H4 (cell line): ENCODE measurements around the gene RBM33. TPM values are rescaled to one million over a fixed set of nuclear protein-coding genes. Genes with fewer than 3 reads are reported as not detected.
A peak's percentile ranks its signal among the peaks of the same experiment; 100 is the strongest.
"Not testable (repeated sequence)": the region's sequence is repeated elsewhere in the genome, so short reads cannot be mapped to it uniquely, and the experiment has no call there.

Source experiments
- DNase-seq: peaks from one replicate; pipeline ENCODE4 v3.0.0-alpha.2; 2015; ENCODE audit warnings: low spot score
- total RNA-seq: library from RNA; depleted of rRNA; stranded (reverse); fragments of >200 nt; shearing (Covaris generic); gene quantifications from 2 replicates; pipeline ENCODE4 v1.2.3, GENCODE V29; 2014; rRNA removed

The RBM33 gene, protein sequence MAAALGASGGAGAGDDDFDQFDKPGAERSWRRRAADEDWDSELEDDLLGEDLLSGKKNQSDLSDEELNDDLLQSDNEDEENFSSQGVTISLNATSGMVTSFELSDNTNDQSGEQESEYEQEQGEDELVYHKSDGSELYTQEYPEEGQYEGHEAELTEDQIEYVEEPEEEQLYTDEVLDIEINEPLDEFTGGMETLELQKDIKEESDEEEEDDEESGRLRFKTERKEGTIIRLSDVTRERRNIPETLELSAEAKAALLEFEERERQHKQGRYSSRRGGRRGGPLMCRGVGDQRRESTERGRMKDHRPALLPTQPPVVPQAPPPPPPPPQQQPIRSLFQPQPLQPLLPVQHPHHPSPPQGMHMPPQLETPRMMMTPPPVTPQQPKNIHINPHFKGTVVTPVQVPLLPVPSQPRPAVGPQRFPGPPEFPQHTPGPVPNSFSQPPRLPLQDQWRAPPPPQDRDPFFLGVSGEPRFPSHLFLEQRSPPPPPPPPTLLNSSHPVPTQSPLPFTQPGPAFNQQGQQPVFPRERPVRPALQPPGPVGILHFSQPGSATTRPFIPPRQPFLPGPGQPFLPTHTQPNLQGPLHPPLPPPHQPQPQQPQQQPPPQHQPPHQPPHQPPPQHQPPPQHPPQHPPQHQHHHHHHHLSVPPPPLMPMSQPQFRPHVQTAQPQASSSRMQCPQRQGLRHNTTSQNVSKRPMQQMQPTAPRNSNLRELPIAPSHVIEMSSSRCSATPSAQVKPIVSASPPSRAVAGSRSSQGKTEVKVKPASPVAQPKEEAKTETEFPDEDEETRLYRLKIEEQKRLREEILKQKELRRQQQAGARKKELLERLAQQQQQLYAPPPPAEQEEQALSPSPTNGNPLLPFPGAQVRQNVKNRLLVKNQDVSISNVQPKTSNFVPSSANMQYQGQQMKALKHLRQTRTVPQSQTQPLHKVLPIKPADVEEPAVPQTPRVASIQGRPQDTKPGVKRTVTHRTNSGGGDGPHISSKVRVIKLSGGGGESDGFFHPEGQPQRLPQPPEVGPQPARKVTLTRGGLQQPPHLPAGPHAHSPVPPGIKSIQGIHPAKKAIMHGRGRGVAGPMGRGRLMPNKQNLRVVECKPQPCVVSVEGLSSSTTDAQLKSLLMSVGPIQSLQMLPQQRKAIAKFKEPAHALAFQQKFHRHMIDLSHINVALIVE
- total RNA-seq = 6.8 and 10.6 TPM in 2 replicates

DNA sequence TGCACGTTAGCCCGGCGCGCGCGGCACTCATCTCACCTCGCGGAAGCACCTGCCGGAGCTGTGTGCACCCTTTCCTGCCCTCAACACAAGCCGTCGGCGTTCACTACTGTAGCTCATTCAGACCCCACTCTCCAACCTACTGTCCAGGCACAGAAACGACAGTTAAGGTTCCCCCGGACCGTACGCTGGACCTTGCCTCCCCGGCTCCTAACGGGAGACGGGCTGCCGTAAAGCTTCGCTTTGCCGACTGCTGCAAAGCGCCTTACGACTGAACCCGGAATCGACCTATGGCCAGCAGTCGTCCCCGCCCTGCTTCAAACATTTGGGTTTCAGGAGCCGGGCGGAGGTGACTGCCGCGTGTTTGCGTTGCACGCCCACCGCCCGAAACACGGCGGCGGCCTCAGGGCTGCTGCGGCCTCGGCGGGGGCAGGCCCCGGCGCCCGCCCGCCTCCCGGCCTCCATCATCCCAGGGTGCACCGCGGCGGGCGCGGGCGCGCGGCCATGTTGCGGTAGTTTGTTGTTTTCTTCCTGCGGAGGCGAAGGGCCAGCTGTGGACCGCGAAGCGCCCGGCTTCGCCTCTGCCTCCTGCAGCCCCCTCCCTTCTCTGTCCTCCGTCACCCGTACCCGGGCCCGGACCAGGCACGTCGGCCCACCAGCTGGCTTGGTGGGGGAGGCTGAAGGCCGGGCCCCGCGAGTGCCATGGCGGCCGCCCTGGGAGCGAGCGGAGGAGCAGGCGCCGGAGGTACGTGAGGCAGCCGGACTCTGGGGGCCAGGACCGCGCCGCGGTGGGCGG is at the start of gene RBM33:
Gene RBM33, plus strand, starts transcription at position 484 of the 793 bp plus-strand sequence. Its CDS starts 216 bp downstream, at position 700.
- peak; percentile 80 for DNase-seq

DNA sequence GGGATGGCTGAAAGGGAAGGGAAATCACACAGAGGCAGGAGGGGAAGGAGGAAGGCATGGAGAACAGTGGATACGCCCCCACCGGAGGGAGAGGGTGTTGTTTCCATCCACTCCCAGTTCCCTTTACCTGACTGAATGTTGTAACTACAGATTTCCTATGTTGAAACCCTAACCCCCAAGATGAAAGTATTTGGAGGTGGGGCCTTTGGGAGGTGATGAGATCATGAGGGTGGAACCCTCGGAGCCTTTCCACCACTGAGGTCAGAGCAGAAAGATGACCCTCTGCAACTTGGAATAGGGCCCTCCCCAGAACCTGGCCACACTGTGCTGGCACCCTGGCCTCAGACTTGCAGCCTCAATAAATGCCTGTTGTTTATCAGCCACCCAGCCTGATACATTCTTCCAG is 49.5 kb upstream of the RBM33 start:
- no peak for DNase-seq

DNA sequence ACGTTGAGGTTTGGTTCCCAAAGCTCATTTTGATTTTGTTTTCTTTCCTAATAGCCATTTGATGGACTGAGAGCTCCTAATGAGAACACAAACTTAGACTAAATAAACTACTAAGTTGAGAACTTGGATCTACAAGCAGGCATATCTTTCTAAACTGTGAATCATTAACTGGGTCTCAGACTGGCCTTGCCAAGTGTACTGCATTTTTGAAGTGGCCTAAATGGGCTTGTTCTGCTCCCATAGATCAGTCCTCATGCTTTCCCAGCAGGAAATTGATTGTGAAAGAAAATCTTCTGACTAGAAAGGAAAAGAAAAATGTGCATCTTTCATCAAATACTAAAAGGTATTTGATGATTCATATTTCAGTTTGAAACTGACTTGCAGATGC is 46.7 kb upstream of the RBM33 start:
- no peak for DNase-seq

DNA sequence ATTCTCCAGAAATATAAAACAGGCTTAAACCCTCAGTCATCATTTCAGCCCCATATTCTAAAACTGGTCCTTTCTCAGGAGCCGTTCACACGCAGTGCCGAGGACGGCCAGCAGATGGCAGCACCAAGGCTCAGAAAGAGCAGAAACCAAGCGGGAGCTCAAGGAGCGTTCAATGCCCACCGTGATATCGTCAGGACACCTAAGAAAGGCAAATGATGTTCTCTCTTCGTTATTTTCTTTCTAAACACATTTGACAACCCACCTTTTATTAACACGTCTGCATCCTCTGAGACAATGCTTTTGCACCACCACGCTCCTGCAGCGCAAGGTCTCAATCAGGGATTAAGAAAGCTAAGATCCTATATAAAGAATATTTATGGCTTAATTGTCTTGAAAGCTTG is 45.7 kb upstream of the RBM33 start:
- peak; percentile 63 for DNase-seq

DNA sequence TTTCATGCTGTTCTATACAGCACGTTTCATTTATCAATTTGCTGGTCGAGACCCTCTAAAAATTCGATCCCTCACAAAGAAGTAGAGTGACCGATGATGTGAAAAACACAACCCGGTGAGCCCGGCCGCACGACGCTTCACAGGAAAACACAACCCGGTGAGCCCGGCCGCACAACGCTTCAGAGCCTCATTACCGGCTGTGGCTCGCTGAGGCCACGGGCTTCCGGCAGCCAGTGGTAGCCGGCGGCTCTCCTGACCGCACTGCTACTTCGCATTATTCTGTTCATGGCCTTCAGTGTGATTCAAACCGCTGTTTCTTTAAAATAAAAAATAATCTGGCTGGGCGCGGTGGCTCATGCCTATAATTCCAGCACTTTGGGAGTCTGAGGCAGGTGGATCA is 42.3 kb upstream of the RBM33 start:
- no peak for DNase-seq

DNA sequence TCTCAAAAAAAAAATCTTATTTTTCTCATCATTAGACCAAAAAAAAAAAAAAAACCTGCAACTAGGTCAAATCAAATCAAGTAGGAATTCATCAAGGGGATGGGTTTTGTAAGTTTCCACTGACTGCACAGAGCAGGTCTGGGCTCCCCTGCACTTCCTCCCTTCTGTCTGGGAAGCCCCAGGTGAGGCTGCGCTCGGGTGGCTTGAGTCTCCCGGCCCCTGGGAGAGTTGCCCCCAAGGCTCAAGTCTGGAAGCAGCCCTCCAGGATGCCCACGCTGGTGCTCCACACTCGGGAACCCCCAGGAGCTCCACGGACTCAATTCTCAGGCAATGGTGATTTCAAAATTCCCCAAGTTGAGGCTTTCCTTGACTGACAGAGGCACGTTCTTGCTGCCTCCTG is 41.7 kb upstream of the RBM33 start:
- DNase-seq = no peak

DNA sequence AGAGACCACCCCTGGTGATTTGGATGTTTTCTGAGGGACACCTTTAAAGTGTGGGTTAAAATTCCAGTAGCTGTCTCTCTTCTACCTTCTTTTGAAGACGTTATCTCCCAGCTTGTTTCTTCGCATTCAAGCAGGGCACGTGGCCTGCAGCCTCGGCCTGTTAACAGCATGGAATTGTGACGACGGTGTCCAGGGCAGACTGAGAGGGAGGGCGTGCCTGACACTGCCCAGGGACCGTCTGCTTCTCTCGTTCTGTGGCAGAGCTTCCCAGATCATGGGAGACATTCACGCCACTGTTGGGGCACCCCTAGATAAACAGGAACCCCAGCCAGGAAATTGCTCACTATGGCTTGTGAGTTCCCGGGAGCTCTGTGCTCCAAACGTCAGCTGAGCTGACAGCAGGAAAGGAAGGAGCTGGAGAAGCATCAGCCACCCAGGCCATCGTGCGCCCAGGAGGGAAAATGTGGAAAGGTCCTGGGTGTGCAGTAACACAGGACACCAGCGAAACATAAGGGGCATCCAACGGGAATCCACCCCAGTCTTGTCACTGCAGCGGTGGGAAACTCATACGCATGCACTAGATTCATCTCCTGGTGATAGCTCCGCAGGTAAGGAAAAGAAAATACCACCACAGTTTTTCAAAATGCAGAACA is 41.1 kb upstream of the RBM33 start:
- no peak for DNase-seq

DNA sequence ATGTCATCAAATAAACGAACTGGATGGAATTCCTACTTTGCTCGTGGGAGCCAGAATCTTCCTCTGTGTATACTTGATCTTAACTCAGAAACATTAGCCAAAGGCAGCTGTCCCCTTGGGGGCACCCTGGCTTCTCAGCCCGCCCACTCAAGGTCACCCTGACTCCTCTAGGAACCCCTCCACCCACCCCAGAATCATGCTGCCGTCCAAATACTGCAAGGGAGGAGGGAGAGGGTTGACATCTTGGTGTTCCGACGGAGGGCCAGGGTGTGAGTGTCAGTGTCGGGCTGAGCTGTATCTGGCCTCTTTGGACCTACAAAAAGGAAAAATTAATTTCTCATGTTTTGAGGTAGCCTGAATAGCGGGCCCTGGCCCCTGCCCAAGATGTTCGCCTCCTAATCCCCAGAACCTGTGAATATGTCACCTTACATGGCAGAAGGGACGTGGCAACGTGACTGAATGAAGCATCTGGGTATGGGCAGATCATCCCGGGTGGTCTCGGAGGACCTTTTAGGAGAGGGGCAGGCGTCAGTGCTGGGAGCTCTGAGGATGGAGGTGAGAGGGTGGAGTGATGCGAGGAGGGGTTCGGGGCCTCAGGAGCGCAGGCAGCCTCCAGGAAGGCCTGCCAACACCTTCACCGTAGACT is 40.5 kb upstream of the RBM33 start:
- no peak for DNase-seq

DNA sequence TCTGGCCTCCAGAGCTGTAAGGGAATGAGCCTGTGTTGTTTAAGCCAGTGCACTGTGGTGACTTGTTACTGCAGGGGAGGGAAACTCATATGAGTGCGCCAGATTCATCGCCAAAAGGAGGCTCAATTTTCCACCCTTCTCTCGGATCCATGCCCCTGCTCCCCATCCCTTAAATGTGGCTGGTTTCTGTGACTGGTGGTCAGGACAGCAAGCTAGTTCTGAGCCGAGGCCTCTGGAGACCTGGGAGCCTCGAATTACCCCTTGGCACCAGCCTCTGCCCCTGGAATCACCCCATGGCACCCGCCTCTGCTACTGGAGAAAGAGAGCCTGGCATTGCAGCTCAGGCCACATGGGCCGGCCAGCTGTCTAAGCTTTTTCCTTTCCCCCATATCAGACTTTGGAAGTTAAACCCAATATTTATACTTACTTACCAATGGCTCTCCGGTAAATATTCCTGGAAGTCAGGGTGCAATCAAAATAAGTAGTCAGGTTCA is 39.9 kb upstream of the RBM33 start:
- no peak for DNase-seq

DNA sequence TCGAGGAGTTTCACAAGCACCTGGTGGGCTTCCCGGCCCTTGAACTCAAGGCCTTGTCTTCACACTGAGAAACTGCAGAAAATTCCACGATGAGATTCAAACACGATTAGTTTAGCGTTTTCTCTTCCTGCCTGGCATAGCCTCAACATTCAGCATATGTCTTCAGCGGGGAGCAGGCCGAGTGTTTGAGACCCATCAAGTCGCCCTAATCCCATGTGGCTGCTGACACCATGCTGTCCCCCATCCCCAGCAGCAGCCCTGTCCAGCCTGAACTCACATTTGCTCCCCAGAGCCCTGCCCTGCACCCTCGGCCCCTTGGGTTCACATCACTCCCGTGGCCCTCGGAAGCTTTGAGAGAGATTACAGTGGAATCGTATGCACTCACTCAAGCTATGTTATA is 35.3 kb upstream of the RBM33 start:
- DNase-seq = no peak

DNA sequence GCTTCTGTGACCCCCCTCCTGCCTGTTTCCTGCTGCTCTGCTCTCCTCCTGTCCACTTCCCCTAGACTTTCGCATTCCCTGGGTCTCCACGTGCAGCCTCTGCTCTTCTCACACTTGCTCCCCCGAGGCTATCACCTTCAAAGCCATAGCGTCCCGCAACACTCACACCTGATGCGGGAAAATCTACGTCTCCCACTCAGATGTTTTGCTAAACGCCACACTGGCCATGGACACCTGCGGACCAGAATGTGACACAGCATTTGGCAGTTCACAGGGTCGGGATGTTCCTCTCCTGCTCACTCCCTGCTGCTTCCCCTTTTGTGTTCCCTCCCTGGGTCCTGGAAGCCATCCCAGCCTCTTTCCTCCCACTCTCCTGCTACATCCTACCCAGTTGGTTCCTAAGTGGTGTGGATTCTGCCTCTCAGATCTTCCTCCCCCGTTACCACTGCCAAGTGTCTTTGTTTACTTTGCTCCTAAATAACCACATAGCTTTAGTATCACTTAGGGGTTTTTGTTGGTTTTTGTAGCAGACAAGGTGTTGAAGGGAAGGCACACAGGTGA is 33.7 kb upstream of the RBM33 start:
- DNase-seq = no peak

DNA sequence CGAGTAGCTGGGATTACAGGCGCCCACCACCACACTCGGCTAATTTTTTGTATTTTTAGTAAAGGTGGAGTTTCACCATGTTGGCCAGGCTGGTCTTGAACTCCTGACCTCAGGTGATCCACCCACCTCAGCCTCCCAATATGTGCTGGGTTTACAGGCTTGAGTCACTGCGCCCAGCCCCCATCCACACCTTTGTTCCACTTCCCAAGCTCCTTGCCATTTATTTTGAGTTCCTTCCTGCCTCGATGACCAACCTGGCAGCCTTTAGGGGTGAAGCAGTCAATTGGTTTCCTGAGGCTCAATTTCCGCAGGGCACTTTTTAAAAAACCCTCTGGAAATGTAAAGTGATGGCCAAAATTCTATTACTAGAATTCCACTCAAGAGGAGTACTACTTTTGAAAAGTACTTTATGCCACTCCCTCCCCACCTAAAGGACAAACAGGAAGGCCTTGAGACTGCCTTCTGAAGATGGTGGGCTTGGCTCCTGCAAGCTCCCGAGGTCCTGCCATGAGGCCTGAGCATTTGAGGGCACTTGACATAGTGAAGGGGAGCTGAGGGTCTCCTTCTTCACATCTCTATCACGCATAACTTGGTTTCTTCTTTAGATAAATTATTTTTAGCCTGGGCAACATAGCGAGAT is 32.5 kb upstream of the RBM33 start:
- no peak for DNase-seq

DNA sequence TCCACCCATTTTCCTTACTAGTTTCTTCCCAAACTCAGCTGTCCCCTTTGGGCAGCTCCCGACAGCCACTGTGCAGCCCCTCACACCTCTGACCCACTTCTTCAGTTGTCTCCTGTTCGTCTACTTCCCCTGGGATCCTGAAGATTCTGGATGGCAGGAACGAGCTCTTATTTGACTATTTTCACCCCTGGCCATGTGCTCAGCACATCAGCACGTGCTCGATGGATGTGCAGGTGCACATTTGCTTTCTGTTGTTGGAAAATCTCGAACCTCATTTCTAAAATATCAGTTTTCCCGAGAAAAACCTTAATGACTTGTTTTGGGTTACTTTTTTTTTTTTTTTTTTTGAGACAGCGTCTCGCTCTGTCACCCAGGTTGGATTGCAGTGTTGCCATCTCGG is 31.8 kb upstream of the RBM33 start:
- DNase-seq = no peak

DNA sequence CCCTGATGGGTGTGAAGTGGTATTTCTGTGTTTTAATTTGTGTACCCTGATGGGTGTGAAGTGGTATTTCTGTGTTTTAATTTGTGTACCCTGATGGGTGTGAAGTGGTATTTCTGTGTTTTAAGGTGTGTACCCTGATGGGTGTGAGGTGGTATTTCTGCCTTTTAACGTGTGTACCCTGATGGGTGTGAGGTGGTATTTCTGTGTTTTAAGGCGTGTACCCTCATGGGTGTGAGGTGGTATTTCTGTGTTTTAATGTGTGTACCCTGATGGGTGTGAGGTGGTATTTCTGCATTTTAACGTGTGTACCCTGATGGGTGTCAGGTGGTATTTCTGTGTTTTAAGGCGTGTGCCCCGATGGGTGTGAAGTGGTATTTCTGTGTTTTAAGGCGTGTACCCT is 29.4 kb upstream of the RBM33 start:
- DNase-seq = not testable (repeated sequence)

DNA sequence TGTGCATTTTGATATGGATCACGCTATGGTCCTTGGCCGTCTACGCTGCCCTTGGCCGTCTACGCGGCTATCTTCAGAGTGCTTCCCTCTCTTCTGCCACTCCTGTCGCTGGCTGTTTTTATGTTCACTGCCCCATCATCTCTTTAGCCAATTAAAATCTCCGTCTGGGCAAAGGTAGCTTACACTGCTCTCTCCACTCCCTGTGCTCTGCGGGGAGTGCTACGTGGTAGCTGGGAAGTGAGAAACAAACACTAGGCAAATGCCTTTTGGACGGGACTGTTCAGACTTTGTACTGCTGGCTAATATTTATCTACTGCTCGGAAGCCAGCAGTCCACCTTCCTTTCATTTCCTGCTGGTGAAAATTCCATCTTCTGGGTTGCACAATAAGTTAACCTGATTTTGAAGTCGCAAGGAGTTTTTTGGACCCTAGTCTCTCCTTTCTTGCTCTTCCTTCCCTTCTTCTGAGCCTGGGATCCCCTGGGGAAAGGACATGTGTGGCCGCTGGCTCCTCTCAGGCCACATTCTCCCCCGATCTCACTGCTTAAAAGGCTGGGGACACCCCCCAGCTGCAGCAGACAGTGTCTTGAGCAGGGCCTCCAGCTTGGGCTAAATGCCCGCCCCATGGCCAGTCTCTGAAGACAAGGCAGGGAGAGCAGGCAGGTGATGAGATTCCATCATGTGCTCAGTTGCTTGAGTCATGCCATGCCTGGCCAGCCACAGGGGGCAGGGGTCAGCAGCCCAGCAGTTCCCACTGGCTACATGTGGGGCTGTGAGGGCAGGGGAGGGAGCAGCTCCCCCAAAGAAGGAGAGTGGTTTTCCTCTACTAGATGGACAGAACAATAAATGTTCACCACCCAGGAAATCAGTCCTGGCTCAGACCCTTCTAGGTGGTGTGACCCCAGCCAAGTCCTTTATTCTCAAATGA is 25.5 kb upstream of the RBM33 start:
- DNase-seq = no peak

DNA sequence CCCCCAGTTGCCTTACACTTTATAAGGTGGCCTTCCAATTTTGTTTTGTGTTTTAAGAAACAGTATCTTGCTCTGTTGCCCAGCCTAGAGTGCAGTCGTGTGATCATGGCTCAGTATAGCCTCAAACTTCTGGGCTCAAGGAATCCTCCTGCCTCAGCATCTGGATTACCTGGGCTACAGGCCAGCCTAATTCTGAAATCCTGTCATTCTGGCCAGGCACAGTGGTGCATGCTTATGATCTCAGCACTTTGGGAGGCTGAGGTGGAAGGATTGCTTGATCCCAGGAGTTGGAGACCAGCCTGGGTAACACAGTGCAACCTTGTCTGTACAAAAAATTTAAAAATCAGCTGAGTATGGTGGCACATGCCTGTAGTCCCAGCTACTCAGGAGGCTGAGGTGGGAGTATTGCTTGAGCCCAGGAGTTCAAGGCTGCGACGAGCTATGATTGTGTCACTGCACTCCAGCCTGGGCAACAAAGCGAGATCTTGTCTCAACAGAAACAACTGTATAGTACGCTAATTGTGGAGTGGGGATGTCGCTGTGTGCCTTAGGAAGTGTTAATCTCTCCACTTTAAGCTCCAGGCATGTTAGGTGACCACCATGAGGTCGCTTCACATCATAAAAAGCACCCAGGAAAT is 24.7 kb upstream of the RBM33 start:
- no peak for DNase-seq

DNA sequence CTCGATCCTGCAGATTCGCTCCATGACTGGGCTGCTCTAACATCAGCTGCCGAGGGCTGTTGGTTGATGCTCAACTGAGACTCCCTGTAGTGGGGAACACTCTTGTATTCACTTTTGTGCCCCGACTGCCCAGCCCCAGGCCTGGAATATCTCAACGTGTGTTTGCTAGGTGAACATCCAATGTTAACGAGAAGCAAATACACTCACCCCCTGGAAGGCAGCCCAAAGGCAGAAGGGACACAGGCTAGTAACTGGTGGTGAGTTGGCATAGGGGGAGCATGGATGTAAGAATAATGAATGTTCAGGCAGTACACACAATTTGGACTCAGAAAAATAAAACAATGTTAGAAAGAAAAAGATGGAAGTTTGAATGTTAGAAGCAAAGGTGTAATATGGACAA is 24.0 kb upstream of the RBM33 start:
- no peak for DNase-seq
